HG03571 (cell line): ENCODE results near the gene PODXL2.

Source experiments
- ATAC-seq: cut with Tn5 transposase; IDR thresholded peaks from one replicate; pipeline ENCODE4 v1.9.1; 2021; ENCODE audit not compliant: unreplicated experiment

The PODXL2 gene

DNA sequence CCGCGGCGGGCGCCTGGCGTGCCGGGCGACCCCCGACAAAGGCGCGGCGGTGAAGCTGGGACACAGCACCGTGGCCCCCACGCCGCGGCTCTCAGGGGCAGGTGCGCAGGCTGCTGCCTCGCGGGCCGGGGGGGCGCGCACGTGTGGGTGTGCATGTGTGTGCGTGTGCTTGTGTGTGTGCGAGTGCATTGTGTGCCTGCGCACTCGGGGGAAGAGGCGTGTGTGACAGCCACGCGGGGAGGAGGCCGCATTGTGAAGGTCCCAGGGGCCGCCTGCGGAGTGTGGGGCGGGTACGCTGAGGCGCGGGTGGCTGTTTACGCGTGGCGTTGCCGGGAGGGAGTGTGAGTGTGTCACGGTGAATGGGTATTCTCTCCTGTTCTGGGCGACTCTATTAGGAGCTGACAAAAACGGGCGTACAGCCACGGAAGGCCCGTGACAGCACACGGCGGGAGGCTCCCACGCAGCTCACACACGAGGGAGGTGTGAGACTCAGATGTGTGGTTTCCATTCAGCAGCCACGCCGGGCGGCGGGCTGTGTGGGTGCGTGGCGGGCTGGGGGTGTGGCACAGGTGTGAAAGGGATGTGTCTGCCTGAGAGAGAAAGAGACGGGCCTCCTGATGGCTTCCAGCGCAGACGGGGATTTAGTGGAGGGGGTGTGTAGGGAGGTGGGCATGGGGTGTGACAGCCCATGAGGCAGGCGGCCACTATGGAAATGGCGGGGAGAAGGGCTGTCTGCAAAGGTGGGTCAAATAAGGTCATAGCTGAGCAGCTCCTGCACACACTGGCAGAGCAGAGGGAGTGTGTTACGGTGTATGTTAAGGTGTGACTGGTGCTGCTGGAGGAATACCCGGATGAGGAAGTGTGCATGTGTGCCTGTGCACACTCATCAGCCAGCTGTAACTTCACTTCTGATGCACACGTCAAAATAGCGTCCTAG lies 750 bp downstream of the PODXL2 start:
- no peak for ATAC-seq

DNA sequence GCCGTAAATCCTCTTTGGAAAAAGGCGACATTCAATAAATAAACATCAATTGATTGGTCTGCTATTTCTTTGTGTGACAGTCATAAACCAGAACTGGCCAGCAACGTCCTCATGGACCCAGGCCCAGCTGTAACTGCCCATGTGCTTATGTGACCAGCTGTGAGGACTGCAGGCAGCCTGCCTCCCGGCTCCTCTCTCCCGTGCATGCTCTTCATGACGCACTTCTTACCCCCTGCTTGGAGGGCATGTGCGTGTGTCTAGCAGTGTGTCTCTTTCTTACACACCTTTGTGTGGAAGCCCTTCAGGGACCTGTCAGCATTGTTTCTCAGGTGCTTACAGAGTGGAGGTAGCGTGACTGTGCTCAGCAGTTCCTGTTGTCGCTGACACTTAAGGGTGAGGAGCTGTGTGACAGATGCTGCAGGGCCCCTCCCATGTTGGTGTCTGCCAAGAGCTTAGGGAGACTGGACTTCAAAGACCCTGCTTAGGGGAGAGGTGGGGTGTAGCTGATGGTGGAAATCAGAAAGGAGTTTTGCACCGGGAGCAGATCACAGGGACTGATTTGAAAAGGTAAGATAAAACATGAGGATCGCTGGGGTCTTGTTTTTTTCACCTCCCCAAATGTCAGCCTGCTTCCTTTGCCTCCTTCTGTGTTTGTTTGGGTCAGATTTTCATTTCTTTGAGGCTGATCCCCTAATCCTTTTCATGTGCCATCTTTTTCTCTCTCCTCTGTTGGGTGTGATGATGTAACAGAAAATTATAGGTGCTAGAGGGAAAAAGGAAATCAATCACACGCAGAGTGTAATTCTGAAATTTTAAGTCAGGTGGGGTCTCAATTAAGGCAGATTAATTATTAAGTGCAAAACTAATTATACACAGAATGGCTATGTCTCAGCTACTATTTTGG lies 2.1 kb downstream of the PODXL2 start:
- ATAC-seq, result no peak

DNA sequence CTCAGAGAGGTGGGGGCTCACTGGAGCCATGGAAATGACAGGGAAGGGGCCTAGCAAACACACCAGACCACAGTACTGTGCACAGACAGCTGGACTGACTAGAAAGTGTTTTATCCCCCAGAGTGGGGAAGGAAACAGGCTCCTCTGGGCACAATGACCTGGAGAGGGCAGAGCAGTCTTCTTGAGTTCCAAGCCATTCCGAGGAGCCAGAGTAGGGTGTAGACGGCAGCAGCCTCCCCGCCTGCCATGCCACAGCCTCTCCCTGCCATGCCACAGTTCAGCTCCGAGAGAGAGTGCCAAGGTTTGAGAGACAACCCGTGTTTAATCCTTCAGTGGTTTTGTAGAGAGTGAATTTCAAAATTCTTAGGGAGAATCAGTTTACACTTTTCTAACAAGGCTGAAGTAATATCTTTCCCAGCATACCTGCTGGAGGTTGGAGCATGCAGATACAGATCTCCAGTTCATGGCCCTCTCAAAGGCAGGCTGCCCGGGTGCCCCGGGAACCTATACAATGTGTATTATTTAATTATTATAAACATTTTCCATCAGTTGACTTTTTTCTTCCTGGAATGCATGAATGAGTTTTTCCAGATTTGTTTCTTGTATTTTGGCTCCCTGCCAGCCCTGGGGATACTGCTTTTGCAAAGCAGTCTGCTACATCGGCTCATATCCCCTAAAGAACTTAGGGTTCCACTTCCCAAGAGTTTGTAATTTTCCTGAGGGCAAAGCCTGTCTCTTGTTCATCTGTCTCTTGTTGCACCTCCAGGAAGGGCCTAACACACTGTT lies 3.2 kb downstream of the PODXL2 start:
- no peak for ATAC-seq

DNA sequence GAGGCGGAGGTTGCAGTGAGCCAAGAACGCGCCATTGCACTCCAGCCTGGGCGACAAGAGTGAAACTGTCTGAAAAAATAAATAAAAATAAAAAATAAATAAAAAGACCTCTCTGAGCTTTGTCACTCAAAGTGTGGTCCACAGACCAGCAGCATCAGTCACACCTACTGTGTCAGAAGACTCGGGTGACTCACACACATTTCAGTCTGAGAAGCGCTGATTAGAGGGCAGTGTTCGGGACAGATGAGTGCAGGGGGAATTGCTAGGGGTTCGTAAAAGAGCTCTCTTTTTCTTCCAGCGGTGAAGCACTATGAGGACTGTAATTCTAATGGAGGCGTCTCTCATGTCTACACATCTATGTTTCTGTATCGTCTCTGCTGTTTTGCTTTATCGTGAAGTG lies 5.7 kb downstream of the PODXL2 start:
- no peak for ATAC-seq

DNA sequence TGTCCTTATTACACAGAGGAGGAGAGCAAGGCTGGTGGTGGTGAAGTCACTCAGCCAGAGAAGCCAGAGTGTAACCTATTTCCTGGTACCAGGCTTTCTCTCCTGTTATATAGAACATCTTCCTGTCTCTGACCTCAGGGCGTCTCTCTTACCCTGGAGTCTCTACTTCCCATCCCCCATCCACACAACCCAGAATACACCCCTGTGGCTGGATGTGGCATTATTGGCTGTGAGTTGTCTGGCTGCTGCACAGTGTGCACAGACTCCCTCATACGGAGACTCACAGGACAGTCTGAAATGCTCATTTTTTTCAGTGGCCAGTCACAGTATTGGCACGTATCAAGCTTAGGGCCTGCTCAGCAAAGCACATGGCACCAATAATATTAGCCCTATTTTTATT lies 8.6 kb downstream of the PODXL2 start:
- no peak for ATAC-seq

DNA sequence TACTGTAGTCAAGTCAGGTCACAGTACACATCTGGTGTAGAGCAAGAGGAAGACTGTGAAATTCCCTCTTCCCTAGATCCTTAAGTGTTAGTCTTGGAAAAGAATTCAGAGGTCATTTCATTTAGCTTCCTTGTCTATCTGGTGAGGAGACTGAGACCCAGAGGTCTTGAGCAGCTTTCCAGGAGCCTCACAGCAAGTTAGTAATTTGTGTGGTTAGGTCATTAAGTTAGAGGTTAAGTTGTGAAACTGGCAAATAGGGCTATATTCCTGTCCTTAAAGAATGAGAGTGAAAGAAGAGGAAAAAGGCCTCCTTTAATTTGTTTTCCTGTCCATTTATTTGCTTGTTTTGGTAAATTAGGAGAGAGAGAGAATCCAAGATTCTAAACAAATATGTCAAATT lies 9.0 kb downstream of the PODXL2 start:
- ATAC-seq, result no peak

DNA sequence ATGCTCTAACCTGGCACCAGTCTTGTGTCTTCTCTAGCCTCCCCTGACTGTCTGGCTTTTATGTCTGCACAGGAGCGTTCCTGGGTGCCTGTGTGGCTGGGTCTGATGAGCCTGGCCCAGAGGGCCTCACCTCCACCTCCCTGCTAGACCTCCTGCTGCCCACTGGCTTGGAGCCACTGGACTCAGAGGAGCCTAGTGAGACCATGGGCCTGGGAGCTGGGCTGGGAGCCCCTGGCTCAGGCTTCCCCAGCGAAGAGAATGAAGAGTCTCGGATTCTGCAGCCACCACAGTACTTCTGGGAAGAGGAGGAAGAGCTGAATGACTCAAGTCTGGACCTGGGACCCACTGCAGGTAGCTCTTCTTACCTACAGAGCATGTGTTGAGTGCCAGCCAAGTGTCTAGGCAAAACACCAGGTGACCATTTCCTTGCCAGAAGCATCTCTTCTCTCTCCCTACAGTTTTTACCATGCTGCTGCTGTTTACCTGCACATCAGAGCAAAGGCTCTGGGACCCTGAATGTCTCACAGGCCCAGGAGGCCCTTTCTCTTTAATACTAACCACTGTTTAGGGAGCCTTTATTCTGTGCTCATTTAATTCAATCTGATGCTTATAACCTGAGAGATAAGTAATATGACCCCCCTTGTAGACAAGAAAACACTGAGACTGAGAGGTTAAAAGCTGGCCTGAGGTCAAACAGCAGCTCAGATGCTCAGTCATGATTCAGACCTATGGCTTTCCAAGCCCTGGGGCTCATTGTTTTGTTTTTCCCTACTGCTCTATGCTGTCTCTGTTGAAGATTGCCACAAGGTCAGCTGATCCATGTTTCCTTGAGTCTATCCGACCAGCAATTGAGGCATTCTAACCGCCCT lies 10.4 kb downstream of the PODXL2 start:
- no peak for ATAC-seq

DNA sequence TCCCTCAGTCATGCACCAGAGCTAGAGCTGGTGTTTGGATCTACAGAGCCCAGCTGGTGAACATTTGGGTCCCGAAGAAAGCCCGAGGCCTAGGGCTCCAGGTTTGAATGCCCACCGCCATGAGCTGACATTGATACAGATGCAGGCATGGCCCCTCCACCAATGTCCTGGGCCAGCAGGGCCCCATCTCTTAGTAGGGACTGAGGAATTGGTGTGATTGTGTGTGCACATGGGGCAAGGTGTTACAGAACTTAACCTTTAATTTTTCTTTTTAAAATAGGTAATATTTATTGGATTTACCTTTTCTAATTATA lies 11.0 kb downstream of the PODXL2 start:
- no peak for ATAC-seq

DNA sequence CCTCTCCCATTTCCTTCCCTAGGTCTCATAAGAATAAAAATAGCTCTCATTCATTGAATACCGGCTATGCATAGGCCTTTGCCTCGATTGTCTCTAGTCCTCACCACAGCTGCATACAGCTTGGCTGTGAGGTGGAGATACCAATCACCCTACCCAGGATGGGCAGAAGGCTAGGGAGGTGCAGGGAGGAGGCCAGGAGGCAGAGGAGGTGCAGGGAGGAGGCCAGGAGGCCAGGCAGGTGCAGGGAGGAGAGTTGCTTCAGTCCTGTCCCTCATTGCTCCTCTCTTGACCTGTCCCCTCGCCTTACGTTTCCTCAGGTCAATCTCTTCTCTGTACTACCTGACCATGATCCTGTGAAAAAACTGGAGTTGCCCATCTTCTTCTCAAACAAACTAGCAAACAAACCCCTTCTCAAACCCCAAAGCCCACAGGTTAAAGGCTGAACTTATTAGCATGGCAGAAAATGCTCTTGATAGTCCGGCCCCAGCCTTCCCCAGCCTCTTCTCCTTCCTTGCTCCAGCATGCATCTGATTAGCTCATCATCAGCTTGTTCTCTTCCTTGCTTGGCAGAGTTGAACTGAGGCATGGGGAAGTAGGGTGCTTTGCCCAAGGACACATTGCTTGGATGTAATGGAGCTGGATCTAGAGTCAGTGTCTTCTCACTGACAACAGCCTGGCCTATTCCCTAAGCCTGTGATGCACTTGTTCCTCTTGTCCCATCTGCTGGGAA lies 15.8 kb downstream of the PODXL2 start:
- ATAC-seq, result no peak

DNA sequence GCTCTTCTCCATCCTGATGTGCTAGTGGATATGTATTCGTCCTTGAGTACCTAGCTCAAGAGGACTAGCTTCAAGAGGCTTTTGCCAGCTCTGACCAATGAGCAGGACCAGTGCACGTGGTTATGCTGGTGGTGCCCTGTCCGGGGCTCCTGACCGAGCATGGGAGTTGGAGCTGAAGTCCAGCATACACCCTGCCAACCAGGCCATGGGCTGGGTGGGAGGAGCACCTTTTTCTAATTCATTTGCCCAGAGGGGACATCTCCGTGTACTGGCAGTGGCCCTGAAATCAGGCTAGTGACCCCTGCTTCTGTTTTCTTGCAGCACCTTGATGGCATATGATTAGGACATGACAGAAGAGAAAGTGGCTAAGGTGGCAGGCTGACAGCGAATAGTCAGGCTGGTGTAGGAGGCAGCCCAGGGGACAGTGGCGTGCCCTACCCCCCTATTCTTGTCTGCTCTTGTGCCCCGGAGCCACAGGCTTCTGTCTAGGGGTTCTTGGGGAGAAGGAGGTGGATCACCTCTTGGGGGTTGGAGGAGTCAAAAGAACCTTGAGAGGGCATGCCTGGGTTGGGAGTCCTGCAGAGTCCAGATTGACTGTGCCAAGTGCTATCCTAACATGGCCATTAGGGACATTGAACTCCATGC lies 16.5 kb downstream of the PODXL2 start:
- no peak for ATAC-seq

DNA sequence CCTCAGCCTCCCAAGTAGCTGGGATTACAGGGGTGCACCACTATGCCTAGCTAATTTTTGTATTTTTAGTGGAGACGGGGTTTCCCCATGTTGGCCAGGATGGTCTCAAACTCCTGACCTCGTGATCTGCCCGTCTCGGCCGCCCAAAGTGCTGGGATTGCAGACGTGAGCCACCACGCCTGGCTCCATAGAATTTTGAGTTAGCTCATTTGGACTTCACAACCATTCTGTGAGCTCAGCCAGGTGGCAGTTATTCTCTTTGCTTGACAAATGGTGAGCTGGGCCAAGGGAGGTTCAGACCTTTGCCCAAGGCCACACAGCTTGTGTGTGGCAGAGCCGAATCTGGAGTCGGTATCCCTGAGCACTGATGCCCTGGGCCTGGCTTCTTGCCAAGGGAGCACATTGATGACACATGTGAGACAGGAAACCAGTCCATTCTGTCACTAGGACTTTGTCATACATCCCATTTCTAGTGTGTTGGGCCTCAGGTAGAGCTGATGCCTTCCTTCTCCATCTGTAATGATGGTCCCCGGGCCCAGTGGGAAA lies 17.6 kb downstream of the PODXL2 start:
- ATAC-seq, result no peak

DNA sequence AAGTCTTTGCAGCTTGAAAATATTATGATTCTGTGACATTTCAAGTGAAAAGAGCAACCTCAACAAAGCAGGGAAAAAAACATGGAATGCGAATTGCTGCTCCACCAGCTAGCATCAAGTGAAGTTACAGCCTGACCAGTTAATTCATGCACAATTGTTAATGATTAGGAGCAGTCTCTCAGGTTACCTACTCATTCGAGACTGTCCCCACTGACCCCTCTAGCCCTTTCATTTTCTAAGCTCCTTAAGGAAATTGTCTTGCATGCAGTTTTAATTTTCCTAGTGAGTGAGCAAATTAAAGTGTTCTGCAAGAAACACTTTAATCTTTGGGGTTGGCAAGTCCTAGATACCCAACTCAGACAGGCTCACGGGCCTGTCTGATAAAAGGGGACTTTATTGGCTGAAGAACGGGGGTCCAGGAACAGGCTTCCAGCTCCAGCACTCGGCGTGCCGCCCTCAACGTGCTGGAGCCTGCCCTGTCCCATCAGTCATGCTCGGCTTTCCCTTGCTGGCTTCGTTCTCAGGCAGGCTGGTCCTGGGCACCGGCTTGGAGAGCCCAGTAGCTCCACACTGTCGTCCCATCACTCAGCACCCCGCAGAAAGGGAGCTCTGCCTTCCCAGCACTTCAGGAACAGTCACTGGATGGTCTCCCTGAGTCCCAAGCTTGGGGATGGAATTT lies 18.3 kb downstream of the PODXL2 start:
- no peak for ATAC-seq

DNA sequence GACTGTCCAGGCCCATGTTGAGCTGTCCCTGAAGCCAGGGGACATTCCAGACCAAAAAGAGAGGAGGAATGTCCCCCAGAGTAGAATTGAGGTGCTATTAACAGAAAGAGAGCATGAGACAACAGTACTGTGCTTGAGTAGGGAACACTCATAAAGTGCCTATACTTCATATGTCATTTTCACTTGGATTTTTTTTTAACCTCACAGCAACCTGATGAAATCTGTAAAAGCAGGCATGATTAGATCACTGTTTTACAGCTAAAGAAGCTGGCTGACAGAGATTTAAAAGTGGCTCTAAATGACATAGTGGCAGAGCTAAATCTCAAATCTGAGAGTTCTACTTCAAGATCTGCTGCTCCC lies 18.8 kb downstream of the PODXL2 start:
- no peak for ATAC-seq

DNA sequence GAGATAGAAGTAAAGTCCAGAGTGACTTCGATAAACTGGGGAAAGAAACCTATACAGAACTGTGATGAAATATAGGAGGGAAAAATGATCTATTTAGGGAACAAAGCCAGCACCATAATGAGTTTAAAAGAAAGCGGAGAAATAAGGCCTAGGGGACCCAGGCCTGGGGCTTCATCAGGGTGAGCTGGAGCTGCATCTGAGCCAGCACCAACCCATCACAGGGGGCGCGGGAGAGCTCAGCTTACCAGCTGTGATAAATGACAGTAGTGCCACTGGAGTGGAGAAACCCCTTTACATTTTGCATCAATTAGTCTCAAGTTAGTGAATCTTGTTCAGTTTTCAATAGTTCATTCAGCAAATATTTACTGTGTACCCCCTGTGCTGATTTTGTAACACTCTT lies 21.3 kb downstream of the PODXL2 start:
- no peak for ATAC-seq

DNA sequence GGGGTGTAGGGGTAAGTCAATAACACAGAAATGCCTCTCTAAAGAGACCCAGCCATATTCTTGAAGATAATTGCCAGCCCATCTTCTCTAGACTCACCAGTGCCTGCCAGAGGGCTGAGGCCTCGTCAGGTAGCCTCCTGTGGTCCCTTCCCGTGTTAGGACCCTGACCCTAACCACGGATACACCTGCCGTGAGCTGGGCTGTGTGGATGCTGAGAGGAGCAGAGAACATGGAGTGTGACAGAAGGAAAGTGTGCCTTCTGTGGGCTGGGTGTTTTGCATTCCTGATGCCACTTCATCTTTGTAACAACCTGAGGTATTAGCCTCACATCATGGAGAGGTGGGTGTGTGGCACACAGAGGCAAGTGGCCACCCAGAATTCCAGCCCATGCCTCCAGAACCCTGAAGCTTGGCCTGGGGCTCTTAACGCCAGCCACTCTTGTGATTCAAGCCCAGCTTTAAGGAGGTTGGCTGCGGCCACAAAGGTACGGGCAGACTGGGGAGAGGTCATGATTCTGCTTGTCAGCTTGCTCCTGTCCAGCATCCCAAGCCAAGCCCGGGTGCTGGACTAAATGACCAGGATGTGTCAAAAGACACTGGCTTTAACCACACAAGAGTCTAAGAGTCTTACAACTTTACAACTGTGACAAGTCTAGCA lies 22.7 kb downstream of the PODXL2 start:
- ATAC-seq, result no peak

DNA sequence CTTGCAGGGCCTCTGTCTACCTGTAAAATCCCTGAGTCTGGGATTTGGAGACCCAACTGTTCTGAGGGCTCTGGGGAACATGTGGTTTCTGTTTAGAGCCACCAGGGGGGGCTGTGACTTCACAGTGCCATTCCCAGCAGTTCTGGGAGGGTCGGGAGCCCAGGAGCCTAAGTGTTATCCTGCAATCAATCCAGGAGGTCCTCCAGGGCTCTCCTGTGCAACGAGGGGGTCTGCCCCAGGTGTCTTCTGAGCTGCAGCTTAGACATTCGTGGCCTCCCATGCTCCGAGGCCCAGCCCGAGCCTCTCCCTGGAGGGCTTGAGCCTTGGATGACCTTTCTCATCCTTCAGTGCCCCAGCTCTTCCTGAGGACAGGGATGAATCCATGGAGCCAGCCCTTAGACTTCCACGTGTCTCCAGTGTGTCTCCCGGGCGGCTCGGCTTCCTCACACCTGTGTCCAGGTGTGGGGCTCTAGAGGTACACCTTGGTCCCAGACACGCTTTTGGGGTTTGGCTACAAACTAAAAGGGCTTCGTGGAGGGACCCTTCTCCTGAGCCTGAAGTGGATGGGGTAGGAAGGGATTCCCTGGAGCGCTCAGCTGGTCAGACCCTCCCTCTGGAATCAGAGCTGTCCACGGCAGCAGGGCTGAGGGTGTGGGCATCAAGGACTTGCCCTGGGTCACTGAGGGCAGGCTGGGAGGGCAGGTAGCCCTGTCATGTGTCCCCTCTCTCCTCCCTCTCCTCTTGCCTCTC lies 23.4 kb downstream of the PODXL2 start:
- ATAC-seq, result no peak

DNA sequence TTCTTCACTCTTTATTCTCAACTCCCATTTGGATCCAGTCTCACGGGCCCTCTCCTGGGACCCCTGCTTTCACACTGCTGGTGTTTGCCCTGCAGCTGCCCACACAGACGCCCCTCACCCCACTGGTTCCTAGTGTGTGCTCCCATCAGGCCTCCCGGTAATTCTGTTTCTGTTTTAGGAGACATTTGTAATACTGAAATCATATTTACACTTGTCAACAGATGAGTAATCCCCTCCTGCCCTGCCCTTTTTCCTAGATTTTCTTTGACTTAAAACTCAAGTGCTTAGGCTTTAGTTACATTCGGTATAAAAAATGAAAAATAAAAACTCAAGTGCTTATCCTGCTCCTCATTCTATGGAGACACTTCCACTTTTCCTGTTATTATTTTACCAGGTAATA lies 25.4 kb downstream of the PODXL2 start:
- no peak for ATAC-seq
